ENCODE results near the gene SLC29A1. TPM values are rescaled to one million over a fixed set of nuclear protein-coding genes. Genes with fewer than 3 reads are reported as not detected.
A peak's percentile ranks its signal among the peaks of the same experiment; 100 is the strongest.

Gene SLC29A1
- total RNA-seq, 4 donors from 2014 or later: 101 to 281 (median 134) TPM

GRCh38 chr6:44201638-44202303 is 21.6 kb upstream of the SLC29A1 start:
- Histone ChIP-seq H3K9me3 (no peaks in the 10 kb centered on the region), H3K27me3 (no peaks in the 10 kb centered on the region), H3K36me3 (no peaks in the 10 kb centered on the region), H3K27ac (peak overlapping the region in 1 of 4 donors; percentile 9), H3K4me1 (no peaks in the 10 kb centered on the region), H3K4me3 (no peak overlapping the region)
- WGBS, 2 donors (ENCODE audit: low coverage in 1 of 2): 71 to 88% methylated on average over 3 to 9 of the region's 11 CpGs
- TF ChIP-seq EP300 (IDR thresholded peaks at IDR 0.05): no peak
- TF ChIP-seq CTCF (IDR thresholded peaks at IDR 0.05): no peak
- TF ChIP-seq POLR2A (IDR thresholded peaks at IDR 0.05): no peak
- no peak for TF ChIP-seq POLR2AphosphoS5 (IDR thresholded peaks at IDR 0.05)
- no peak for ATAC-seq

GRCh38 chr6:44202332-44202971 is 20.9 kb upstream of the SLC29A1 start:
- Histone ChIP-seq H3K4me3 (no peak overlapping the region), H3K4me1 (no peaks in the 10 kb centered on the region), H3K9me3 (no peaks in the 10 kb centered on the region), H3K27ac (peak overlapping the region in 2 of 4 donors; percentile 14 to 35), H3K27me3 (no peaks in the 10 kb centered on the region), H3K36me3 (no peaks in the 10 kb centered on the region)
- WGBS, 2 donors (ENCODE audit: low coverage in 1 of 2): 63 to 75% methylated on average over 2 to 4 of the region's 4 CpGs
- ATAC-seq: peak; percentile 43
- no peak for TF ChIP-seq CTCF (IDR thresholded peaks at IDR 0.05)
- no peak for TF ChIP-seq EP300 (IDR thresholded peaks at IDR 0.05)
- TF ChIP-seq POLR2A (IDR thresholded peaks at IDR 0.05): no peak
- TF ChIP-seq POLR2AphosphoS5 (IDR thresholded peaks at IDR 0.05): no peak

GRCh38 chr6:44202972-44203750 is 20.2 kb upstream of the SLC29A1 start:
- H3K27ac ChIP-seq: peak overlapping the region in 2 of 4 donors; percentile 14 to 35
- ATAC-seq: no peak
- TF ChIP-seq POLR2A (IDR thresholded peaks at IDR 0.05) (no peak), POLR2AphosphoS5 (IDR thresholded peaks at IDR 0.05) (no peak), EP300 (IDR thresholded peaks at IDR 0.05) (no peak), CTCF (IDR thresholded peaks at IDR 0.05) (no peak)
- H3K27me3 ChIP-seq: no peaks in the 10 kb centered on the region
- no peaks in the 10 kb centered on the region for H3K4me1 ChIP-seq
- no peaks in the 10 kb centered on the region for H3K36me3 ChIP-seq
- no peaks in the 10 kb centered on the region for H3K9me3 ChIP-seq
- whole genome bisulfite sequencing, 2 donors (ENCODE audit: low coverage in 1 of 2): 58 to 64% methylated on average over 5 of the region's 11 CpGs
- H3K4me3 ChIP-seq: no peak overlapping the region

- no peak overlapping the region for H3K4me3 ChIP-seq
- no peaks in the 10 kb centered on the region for H3K4me1 ChIP-seq
- no peaks in the 10 kb centered on the region for H3K27me3 ChIP-seq
- H3K27ac ChIP-seq: no peak overlapping the region
- ATAC-seq: no peak
- no peaks in the 10 kb centered on the region for H3K36me3 ChIP-seq
- WGBS, 2 donors (ENCODE audit: low coverage in 1 of 2): 97 to 100% methylated on average over 4 to 5 of the region's 6 CpGs
- no peak for TF ChIP-seq POLR2A (IDR thresholded peaks at IDR 0.05)
- TF ChIP-seq EP300 (IDR thresholded peaks at IDR 0.05): no peak
- no peak for TF ChIP-seq CTCF (IDR thresholded peaks at IDR 0.05)
- no peak for TF ChIP-seq POLR2AphosphoS5 (IDR thresholded peaks at IDR 0.05)
- H3K9me3 ChIP-seq: no peaks in the 10 kb centered on the region
These were observed 19.4 kb upstream of the SLC29A1 start for GRCh38 chr6:44203955-44204354.
